Measurements from ENCODE around the gene NAGLU. TPM values are rescaled to one million over a fixed set of nuclear protein-coding genes. Genes with fewer than 3 reads are reported as not detected.
A peak's percentile ranks its signal among the peaks of the same experiment; 100 is the strongest.

Gene NAGLU
- total and polyA plus RNA-seq, 2 of the 13 experiments (the other 11 are each of a cell fraction or from before 2014, with no cell fraction given) = 28.2 to 40.1 TPM

- TF ChIP-seq HNF1B (CRISPR knock-in tag; IDR thresholded peaks at IDR 0.05) (peak; percentile 29; the same call in 1 of the 2 replicates), CBX5 (CRISPR knock-in tag; IDR thresholded peaks at IDR 0.05; ENCODE audit: borderline replicate concordance) (peak; percentile 51; the same call in 1 of the 2 replicates), GABPA (IDR thresholded peaks at IDR 0.05; ENCODE audit: low read depth, low read length) (no peak), GABPA (CRISPR knock-in tag; IDR thresholded peaks at IDR 0.05; ENCODE audit: low read depth) (peak; percentile 80), ZNF780A (CRISPR knock-in tag; IDR thresholded peaks at IDR 0.05) (no peak), HOXA5 (CRISPR knock-in tag; IDR thresholded peaks at IDR 0.05) (peak; percentile 76; the same call in 1 of the 2 replicates), ZNF713 (CRISPR knock-in tag; IDR thresholded peaks at IDR 0.05) (0 out of 2 replicates have a peak, but pooled peaks have one; percentile 30), TBL1XR1 (IDR thresholded peaks at IDR 0.05; ENCODE audit: borderline replicate concordance, low read length, partially characterized antibody) (no peak), RFXANK (CRISPR knock-in tag; IDR thresholded peaks at IDR 0.05) (0 out of 2 replicates have a peak, but pooled peaks have one; percentile 27), ELF3 (CRISPR knock-in tag; IDR thresholded peaks at IDR 0.05) (peak; percentile 56; the same call in 1 of the 2 replicates), ZBTB39 (CRISPR knock-in tag; IDR thresholded peaks at IDR 0.05) (no peak), NR2F2 (IDR thresholded peaks at IDR 0.05; ENCODE audit: borderline replicate concordance, low read depth) (peak; percentile 78), TFAP4 (IDR thresholded peaks at IDR 0.05; ENCODE audit: borderline replicate concordance, low read depth) (peak; percentile 7; the same call in 1 of the 2 replicates), ZNF205 (CRISPR knock-in tag; IDR thresholded peaks at IDR 0.05) (peak; percentile 73), HDAC2 (CRISPR knock-in tag; IDR thresholded peaks at IDR 0.05) (peak; percentile 88), MED13 (CRISPR knock-in tag; IDR thresholded peaks at IDR 0.05) (no peak), TGIF2 (CRISPR knock-in tag; IDR thresholded peaks at IDR 0.05) (0 out of 2 replicates have a peak, but pooled peaks have one; percentile 37), ZNF589 (CRISPR knock-in tag; conservative IDR thresholded peaks at IDR 0.05) (no peak), PBX2 (CRISPR knock-in tag; IDR thresholded peaks at IDR 0.05) (peak; percentile 18; the same call in 1 of the 2 replicates), YY1 (IDR thresholded peaks at IDR 0.05; ENCODE audit: insufficient read depth, insufficient replicate concordance, low read depth, low read length) (no peak), PAWR (CRISPR knock-in tag; IDR thresholded peaks at IDR 0.05; ENCODE audit: borderline replicate concordance) (no peak), TEAD2 (CRISPR knock-in tag; IDR thresholded peaks at IDR 0.05) (0 out of 2 replicates have a peak, but pooled peaks have one; percentile 17), CREBL2 (CRISPR knock-in tag; IDR thresholded peaks at IDR 0.05; ENCODE audit: borderline replicate concordance) (no peak), HOMEZ (CRISPR knock-in tag; IDR thresholded peaks at IDR 0.05; ENCODE audit: low read depth) (peak; percentile 57)
Measured at GRCh38 chr17:42564815-42565522, 28.9 kb downstream of the NAGLU start (continued).

Measured in HepG2 (cell line).